ENCODE measurements around the gene EPHB1. TPM values are rescaled to one million over a fixed set of nuclear protein-coding genes. Genes with fewer than 3 reads are reported as not detected.

EPHB1 gene
- total RNA-seq, 2 donors from 2014 or later, result 1.2 to 1.3 TPM

- Mint-ChIP-seq H3K4me1 (no peaks in the 10 kb centered on the region), H3K27me3 (peaks cover 3% of the 10 kb centered on the region), H3K9me3 (no peaks in the 10 kb centered on the region), H3K36me3 (ENCODE audit: low read depth) (no peaks in the 10 kb centered on the region), H3K27ac (no peak overlapping the region), H3K4me3 (no peak overlapping the region)
- no peak for ATAC-seq (replicated peaks)
Observed at GRCh38 chr3:135267487-135267886, 472.4 kb downstream of the EPHB1 start.

- no peaks in the 10 kb centered on the region for H3K4me1 Mint-ChIP-seq
- no peak overlapping the region for H3K27ac Mint-ChIP-seq
- H3K4me3 Mint-ChIP-seq, result no peak overlapping the region
- H3K36me3 Mint-ChIP-seq (ENCODE audit: low read depth), result no peaks in the 10 kb centered on the region
- no peaks in the 10 kb centered on the region for H3K27me3 Mint-ChIP-seq
- no peak for ATAC-seq (replicated peaks)
- no peaks in the 10 kb centered on the region for H3K9me3 Mint-ChIP-seq
Observed at GRCh38 chr3:135268941-135269532, 474.0 kb downstream of the EPHB1 start.

- Mint-ChIP-seq H3K4me3 (no peak overlapping the region), H3K4me1 (no peaks in the 10 kb centered on the region), H3K36me3 (ENCODE audit: low read depth) (no peaks in the 10 kb centered on the region), H3K27ac (no peak overlapping the region), H3K27me3 (no peaks in the 10 kb centered on the region), H3K9me3 (no peaks in the 10 kb centered on the region)
- no peak for ATAC-seq (replicated peaks)
Observed at GRCh38 chr3:135271177-135272025, 476.3 kb downstream of the EPHB1 start.

GRCh38 chr3:135272026-135272669 lies 477.1 kb downstream of the EPHB1 start:
- no peaks in the 10 kb centered on the region for H3K27me3 Mint-ChIP-seq
- H3K4me1 Mint-ChIP-seq, result no peaks in the 10 kb centered on the region
- no peaks in the 10 kb centered on the region for H3K36me3 Mint-ChIP-seq (ENCODE audit: low read depth)
- H3K4me3 Mint-ChIP-seq, result no peak overlapping the region
- H3K27ac Mint-ChIP-seq, result no peak overlapping the region
- no peak for ATAC-seq (replicated peaks)
- H3K9me3 Mint-ChIP-seq, result no peaks in the 10 kb centered on the region

GRCh38 chr3:135292162-135292561 lies 497.1 kb downstream of the EPHB1 start:
- Mint-ChIP-seq H3K4me1 (no peaks in the 10 kb centered on the region), H3K4me3 (no peak overlapping the region), H3K36me3 (ENCODE audit: low read depth) (no peaks in the 10 kb centered on the region), H3K27ac (no peak overlapping the region), H3K27me3 (peaks cover 6% of the 10 kb centered on the region), H3K9me3 (peaks cover 5% of the 10 kb centered on the region)
- no peak for ATAC-seq (replicated peaks)

- Mint-ChIP-seq H3K4me3 (no peak overlapping the region), H3K27ac (no peak overlapping the region), H3K4me1 (no peaks in the 10 kb centered on the region), H3K27me3 (no peaks in the 10 kb centered on the region), H3K9me3 (peaks cover 7% of the 10 kb centered on the region), H3K36me3 (ENCODE audit: low read depth) (no peaks in the 10 kb centered on the region)
- no peak for ATAC-seq (replicated peaks)
Observed at GRCh38 chr3:135301670-135302069, 506.6 kb downstream of the EPHB1 start.

- Mint-ChIP-seq H3K4me1 (no peaks in the 10 kb centered on the region), H3K36me3 (ENCODE audit: low read depth) (no peaks in the 10 kb centered on the region), H3K4me3 (no peak overlapping the region), H3K27ac (no peak overlapping the region), H3K27me3 (no peaks in the 10 kb centered on the region), H3K9me3 (peaks cover 7% of the 10 kb centered on the region)
- ATAC-seq (replicated peaks), result no peak
Observed at GRCh38 chr3:135304378-135304777, 509.3 kb downstream of the EPHB1 start.

Other genes with a start within 250 kb of the EPHB1 start
- gene KY, start 144.2 kb upstream of the EPHB1 start, total RNA-seq, result not detected